ENCODE results near the gene ACADS. TPM values are rescaled to one million over a fixed set of nuclear protein-coding genes. Genes with fewer than 3 reads are reported as not detected.

The ACADS gene
- total RNA-seq, 1 experiment from 2014 or later: 15.9 TPM

DNA sequence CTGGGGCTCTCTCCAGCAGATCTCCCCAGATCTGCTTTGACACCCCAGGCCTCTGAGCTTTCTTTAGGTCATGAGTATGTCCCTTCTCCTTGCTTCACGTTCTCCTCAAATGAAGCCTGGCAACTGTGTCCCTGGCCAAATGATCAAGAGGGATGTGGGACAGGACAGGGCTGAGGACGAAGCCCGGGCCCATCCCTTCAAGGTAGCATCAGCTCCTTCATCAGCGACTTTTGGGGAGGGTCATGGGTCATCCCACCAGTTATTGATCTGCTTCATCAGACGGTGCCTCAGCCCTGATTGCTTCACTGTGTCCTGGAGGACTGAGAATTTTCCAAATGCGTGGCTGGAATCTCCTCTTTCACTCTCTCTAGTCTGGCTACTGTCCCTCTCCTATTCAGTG is 32.3 kb downstream of the ACADS start:
- Histone ChIP-seq H3K27me3 (ENCODE audit: control insufficient read depth, insufficient read depth, low read length) (no peaks in the 10 kb centered on the region), H3K4me3 (ENCODE audit: low read depth in 2 of 2, low read length in 2 of 2) (no peak overlapping the region), H3K27ac (ENCODE audit: low read length) (no peak overlapping the region), H3K36me3 (ENCODE audit: control insufficient read depth, insufficient read depth, low read length) (no peaks in the 10 kb centered on the region), H3K4me1 (ENCODE audit: control insufficient read depth, insufficient read depth, low read length) (no peaks in the 10 kb centered on the region), H3K9me3 (ENCODE audit: control insufficient read depth, insufficient read depth, low read depth, low read length) (no peaks in the 10 kb centered on the region)
- BruUV-seq (replicated peaks): no TSS peak
- no peak for ATAC-seq
- in situ Hi-C loops (cut with HindIII; ENCODE audit: low pct_unique_long_range_greater_than_20kb, low sequenced_read_pairs): no loop called here
- no peak for DNase-seq (ENCODE audit: low read depth, low spot score)
- TF ChIP-seq SIN3A (IDR thresholded peaks at IDR 0.05; ENCODE audit: borderline replicate concordance, insufficient read depth, low read depth, low read length) (no peak), TCF7L2 (IDR thresholded peaks at IDR 0.05; ENCODE audit: low read depth, low read length) (no peak)
- TF ChIP-seq, protein P1, sequence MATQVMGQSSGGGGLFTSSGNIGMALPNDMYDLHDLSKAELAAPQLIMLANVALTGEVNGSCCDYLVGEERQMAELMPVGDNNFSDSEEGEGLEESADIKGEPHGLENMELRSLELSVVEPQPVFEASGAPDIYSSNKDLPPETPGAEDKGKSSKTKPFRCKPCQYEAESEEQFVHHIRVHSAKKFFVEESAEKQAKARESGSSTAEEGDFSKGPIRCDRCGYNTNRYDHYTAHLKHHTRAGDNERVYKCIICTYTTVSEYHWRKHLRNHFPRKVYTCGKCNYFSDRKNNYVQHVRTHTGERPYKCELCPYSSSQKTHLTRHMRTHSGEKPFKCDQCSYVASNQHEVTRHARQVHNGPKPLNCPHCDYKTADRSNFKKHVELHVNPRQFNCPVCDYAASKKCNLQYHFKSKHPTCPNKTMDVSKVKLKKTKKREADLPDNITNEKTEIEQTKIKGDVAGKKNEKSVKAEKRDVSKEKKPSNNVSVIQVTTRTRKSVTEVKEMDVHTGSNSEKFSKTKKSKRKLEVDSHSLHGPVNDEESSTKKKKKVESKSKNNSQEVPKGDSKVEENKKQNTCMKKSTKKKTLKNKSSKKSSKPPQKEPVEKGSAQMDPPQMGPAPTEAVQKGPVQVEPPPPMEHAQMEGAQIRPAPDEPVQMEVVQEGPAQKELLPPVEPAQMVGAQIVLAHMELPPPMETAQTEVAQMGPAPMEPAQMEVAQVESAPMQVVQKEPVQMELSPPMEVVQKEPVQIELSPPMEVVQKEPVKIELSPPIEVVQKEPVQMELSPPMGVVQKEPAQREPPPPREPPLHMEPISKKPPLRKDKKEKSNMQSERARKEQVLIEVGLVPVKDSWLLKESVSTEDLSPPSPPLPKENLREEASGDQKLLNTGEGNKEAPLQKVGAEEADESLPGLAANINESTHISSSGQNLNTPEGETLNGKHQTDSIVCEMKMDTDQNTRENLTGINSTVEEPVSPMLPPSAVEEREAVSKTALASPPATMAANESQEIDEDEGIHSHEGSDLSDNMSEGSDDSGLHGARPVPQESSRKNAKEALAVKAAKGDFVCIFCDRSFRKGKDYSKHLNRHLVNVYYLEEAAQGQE (IDR thresholded peaks at IDR 0.05; ENCODE audit: insufficient read depth in 1 of 2, low read depth in 2 of 2, low read length in 1 of 2): no peak
- POLR2A ChIA-PET: no interaction called here
- CTCF ChIA-PET: no interaction called here
- intact Hi-C loops (cut with micrococcal nuclease; ENCODE audit: unreplicated experiment): loop anchor here (10.0 kb wide), 1 partner anchor 217 kb away; the partner anchor contains the start of gene HNF1A

DNA sequence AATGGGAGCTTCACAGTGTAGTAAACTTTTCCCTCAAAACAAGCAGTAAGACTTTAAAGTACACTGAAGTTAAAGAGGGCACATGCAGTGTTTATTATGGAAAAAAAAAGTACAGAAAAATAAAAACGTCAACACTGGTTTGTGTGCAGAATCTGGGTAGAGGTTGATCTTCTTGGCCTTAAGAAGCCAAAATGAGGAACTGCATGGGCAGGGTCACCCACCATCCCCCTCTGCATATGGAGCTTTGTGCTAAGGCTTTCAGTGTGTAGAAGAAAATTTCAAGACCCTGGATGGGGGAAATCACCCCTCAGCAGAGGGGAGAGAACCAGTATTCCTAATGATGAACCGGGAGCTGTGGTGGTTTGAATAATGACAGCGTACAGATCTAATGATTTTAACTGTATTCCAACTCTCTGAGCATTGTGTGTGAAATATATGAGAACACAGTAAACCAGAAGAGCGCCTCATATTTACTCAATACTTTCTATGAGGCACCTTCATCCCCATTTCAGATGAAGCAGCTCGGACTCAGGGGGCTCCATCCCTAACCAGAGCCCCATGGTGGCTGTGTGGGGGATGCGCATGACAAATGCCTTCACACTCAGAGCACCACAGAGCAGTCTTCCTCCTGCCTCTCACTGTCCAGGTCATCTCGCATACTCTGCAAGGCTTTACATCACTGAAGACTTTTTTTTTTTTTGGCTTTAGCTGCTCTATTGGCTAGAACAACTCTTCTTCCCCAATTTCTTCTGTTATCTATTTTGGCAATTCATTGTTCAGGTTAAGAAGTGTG is 33.4 kb downstream of the ACADS start:
- Histone ChIP-seq H3K27me3 (ENCODE audit: control insufficient read depth, insufficient read depth, low read length) (no peaks in the 10 kb centered on the region), H3K36me3 (ENCODE audit: control insufficient read depth, insufficient read depth, low read length) (no peaks in the 10 kb centered on the region; the same call in 1 of the 2 replicates), H3K27ac (ENCODE audit: low read length) (no peak overlapping the region), H3K9me3 (ENCODE audit: control insufficient read depth, insufficient read depth, low read depth, low read length) (no peaks in the 10 kb centered on the region), H3K4me1 (ENCODE audit: control insufficient read depth, insufficient read depth, low read length) (no peaks in the 10 kb centered on the region), H3K4me3 (ENCODE audit: low read depth in 2 of 2, low read length in 2 of 2) (no peak overlapping the region)
- no TSS peak for BruUV-seq (replicated peaks)
- POLR2A ChIA-PET: no interaction called here
- in situ Hi-C loops (cut with HindIII; ENCODE audit: low pct_unique_long_range_greater_than_20kb, low sequenced_read_pairs): no loop called here
- ATAC-seq: no peak
- intact Hi-C loops (cut with micrococcal nuclease; ENCODE audit: unreplicated experiment): loop anchor here (10.0 kb wide), 1 partner anchor 216 kb away; the partner anchor contains the start of gene HNF1A
- DNase-seq (ENCODE audit: low read depth, low spot score): no peak
- CTCF ChIA-PET: no interaction called here
- TF ChIP-seq SIN3A (IDR thresholded peaks at IDR 0.05; ENCODE audit: borderline replicate concordance, insufficient read depth, low read depth, low read length) (no peak), POLR2AphosphoS5 (IDR thresholded peaks at IDR 0.05; ENCODE audit: low read depth, low read length) (no peak), TCF7L2 (IDR thresholded peaks at IDR 0.05; ENCODE audit: low read depth, low read length) (no peak)
- TF ChIP-seq, protein P1 (IDR thresholded peaks at IDR 0.05; ENCODE audit: insufficient read depth in 1 of 2, low read depth in 2 of 2, low read length in 1 of 2): no peak
- TF ChIP-seq, protein P2, sequence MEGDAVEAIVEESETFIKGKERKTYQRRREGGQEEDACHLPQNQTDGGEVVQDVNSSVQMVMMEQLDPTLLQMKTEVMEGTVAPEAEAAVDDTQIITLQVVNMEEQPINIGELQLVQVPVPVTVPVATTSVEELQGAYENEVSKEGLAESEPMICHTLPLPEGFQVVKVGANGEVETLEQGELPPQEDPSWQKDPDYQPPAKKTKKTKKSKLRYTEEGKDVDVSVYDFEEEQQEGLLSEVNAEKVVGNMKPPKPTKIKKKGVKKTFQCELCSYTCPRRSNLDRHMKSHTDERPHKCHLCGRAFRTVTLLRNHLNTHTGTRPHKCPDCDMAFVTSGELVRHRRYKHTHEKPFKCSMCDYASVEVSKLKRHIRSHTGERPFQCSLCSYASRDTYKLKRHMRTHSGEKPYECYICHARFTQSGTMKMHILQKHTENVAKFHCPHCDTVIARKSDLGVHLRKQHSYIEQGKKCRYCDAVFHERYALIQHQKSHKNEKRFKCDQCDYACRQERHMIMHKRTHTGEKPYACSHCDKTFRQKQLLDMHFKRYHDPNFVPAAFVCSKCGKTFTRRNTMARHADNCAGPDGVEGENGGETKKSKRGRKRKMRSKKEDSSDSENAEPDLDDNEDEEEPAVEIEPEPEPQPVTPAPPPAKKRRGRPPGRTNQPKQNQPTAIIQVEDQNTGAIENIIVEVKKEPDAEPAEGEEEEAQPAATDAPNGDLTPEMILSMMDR (IDR thresholded peaks at IDR 0.05): no peak
